Measurements from ENCODE around the gene SLC22A23. TPM values are rescaled to one million over a fixed set of nuclear protein-coding genes. Genes with fewer than 3 reads are reported as not detected.

SLC22A23 gene
- polyA plus RNA-seq, 6 donors from 2014 or later = 0.43 to 0.61 (median 0.52) TPM; not detected in 2

GRCh38 chr6:3355011-3355357 is 101.9 kb downstream of the SLC22A23 start:
- no peak for DNase-seq
- no peaks in the 10 kb centered on the region for H3K36me3 Mint-ChIP-seq
- H3K9me3 Mint-ChIP-seq = no peaks in the 10 kb centered on the region
- no peak for ATAC-seq (ENCODE audit: low read depth in 2 of 2)
- H3K4me3 Mint-ChIP-seq = peak overlapping the region in 7 of 8 donors; percentile 32 to 97 (median 80)
- peaks cover 28 to 58% (median 32%) of the 10 kb centered on the region in 3 donors for H3K4me1 Mint-ChIP-seq
- peak overlapping the region; percentile 28 to 97 (median 92) for H3K27ac Mint-ChIP-seq
- H3K27me3 Mint-ChIP-seq = peaks cover 0 to 7% (median 0%) of the 10 kb centered on the region in 3 donors

- Mint-ChIP-seq H3K4me1 (peaks cover 34 to 58% (median 37%) of the 10 kb centered on the region in 3 donors), H3K36me3 (no peaks in the 10 kb centered on the region), H3K4me3 (peak overlapping the region in 2 of 8 donors; percentile 30 to 86), H3K27ac (peak overlapping the region in 1 of 6 donors; percentile 35), H3K9me3 (no peaks in the 10 kb centered on the region), H3K27me3 (peaks cover 7 to 8% (median 8%) of the 10 kb centered on the region in 3 donors)
- ATAC-seq (ENCODE audit: low read depth in 2 of 2) (no peak), DNase-seq (no peak)
These were observed 102.9 kb downstream of the SLC22A23 start for GRCh38 chr6:3353939-3354338.

GRCh38 chr6:3353213-3353903 is 103.5 kb downstream of the SLC22A23 start:
- DNase-seq (no peak), ATAC-seq (ENCODE audit: low read depth in 2 of 2) (no peak)
- Mint-ChIP-seq H3K9me3 (no peaks in the 10 kb centered on the region), H3K27me3 (peaks cover 7 to 14% (median 13%) of the 10 kb centered on the region in 3 donors), H3K36me3 (no peaks in the 10 kb centered on the region), H3K4me1 (peaks cover 34 to 57% (median 37%) of the 10 kb centered on the region in 3 donors), H3K27ac (peak overlapping the region in 1 of 6 donors; percentile 3), H3K4me3 (peak overlapping the region in 2 of 8 donors; percentile 30 to 86)

- H3K4me1 Mint-ChIP-seq = peaks cover 34 to 51% (median 35%) of the 10 kb centered on the region in 3 donors
- DNase-seq = no peak
- no peak overlapping the region for H3K4me3 Mint-ChIP-seq
- H3K27ac Mint-ChIP-seq = peak overlapping the region in 1 of 6 donors; percentile 1
- no peaks in the 10 kb centered on the region for H3K36me3 Mint-ChIP-seq
- H3K9me3 Mint-ChIP-seq = no peaks in the 10 kb centered on the region
- H3K27me3 Mint-ChIP-seq = peaks cover 7 to 21% (median 15%) of the 10 kb centered on the region in 3 donors
- ATAC-seq (ENCODE audit: low read depth in 2 of 2) = no peak
These were observed 104.2 kb downstream of the SLC22A23 start for GRCh38 chr6:3352678-3353077.

- Mint-ChIP-seq H3K27ac (peak overlapping the region in 2 of 6 donors; percentile 1 to 29), H3K4me1 (peaks cover 33 to 46% (median 34%) of the 10 kb centered on the region in 3 donors), H3K4me3 (peak overlapping the region in 2 of 8 donors; percentile 4 to 64), H3K9me3 (no peaks in the 10 kb centered on the region), H3K36me3 (no peaks in the 10 kb centered on the region), H3K27me3 (peaks cover 7 to 28% (median 15%) of the 10 kb centered on the region in 3 donors)
- no peak for DNase-seq
- ATAC-seq (ENCODE audit: low read depth in 2 of 2) = no peak
These were observed 104.9 kb downstream of the SLC22A23 start for GRCh38 chr6:3351829-3352524.

GRCh38 chr6:3351105-3351676 is 105.7 kb downstream of the SLC22A23 start:
- DNase-seq = no peak
- no peak overlapping the region for H3K27ac Mint-ChIP-seq
- no peaks in the 10 kb centered on the region for H3K36me3 Mint-ChIP-seq
- H3K4me1 Mint-ChIP-seq = peaks cover 28 to 42% (median 31%) of the 10 kb centered on the region in 3 donors
- H3K9me3 Mint-ChIP-seq = no peaks in the 10 kb centered on the region
- peak overlapping the region in 1 of 8 donors; percentile 64 for H3K4me3 Mint-ChIP-seq
- no peak for ATAC-seq (ENCODE audit: low read depth in 2 of 2)
- peaks cover 7 to 29% (median 15%) of the 10 kb centered on the region in 3 donors for H3K27me3 Mint-ChIP-seq

GRCh38 chr6:3350252-3350796 is 106.5 kb downstream of the SLC22A23 start:
- ATAC-seq (ENCODE audit: low read depth in 2 of 2) (no peak), DNase-seq (no peak)
- peaks cover 4 to 29% (median 15%) of the 10 kb centered on the region in 3 donors for H3K27me3 Mint-ChIP-seq
- H3K4me1 Mint-ChIP-seq = peaks cover 24 to 42% (median 31%) of the 10 kb centered on the region in 3 donors
- H3K27ac Mint-ChIP-seq = no peak overlapping the region
- no peaks in the 10 kb centered on the region for H3K9me3 Mint-ChIP-seq
- H3K36me3 Mint-ChIP-seq = no peaks in the 10 kb centered on the region
- no peak overlapping the region for H3K4me3 Mint-ChIP-seq

- Mint-ChIP-seq H3K9me3 (no peaks in the 10 kb centered on the region), H3K27ac (peak overlapping the region in 1 of 6 donors; percentile 21), H3K36me3 (no peaks in the 10 kb centered on the region), H3K4me1 (peaks cover 19 to 35% (median 27%) of the 10 kb centered on the region in 3 donors), H3K27me3 (peaks cover 4 to 29% (median 15%) of the 10 kb centered on the region in 3 donors), H3K4me3 (no peak overlapping the region)
- no peak for DNase-seq
- ATAC-seq (ENCODE audit: low read depth in 2 of 2) = no peak
These were observed 107.2 kb downstream of the SLC22A23 start for GRCh38 chr6:3349388-3350251.

- Mint-ChIP-seq H3K9me3 (no peaks in the 10 kb centered on the region), H3K4me1 (peaks cover 19 to 30% (median 23%) of the 10 kb centered on the region in 3 donors), H3K27ac (no peak overlapping the region), H3K27me3 (peaks cover 4 to 29% (median 15%) of the 10 kb centered on the region in 3 donors), H3K4me3 (no peak overlapping the region), H3K36me3 (no peaks in the 10 kb centered on the region)
- ATAC-seq (ENCODE audit: low read depth in 2 of 2) (no peak), DNase-seq (no peak)
These were observed 108.0 kb downstream of the SLC22A23 start for GRCh38 chr6:3348821-3349220.

GRCh38 chr6:3347826-3348225 is 109.0 kb downstream of the SLC22A23 start:
- H3K36me3 Mint-ChIP-seq = no peaks in the 10 kb centered on the region
- H3K27me3 Mint-ChIP-seq = peaks cover 4 to 32% (median 15%) of the 10 kb centered on the region in 3 donors
- no peak overlapping the region for H3K27ac Mint-ChIP-seq
- DNase-seq = no peak
- peaks cover 19 to 20% (median 20%) of the 10 kb centered on the region in 3 donors for H3K4me1 Mint-ChIP-seq
- H3K4me3 Mint-ChIP-seq = no peak overlapping the region
- H3K9me3 Mint-ChIP-seq = no peaks in the 10 kb centered on the region
- ATAC-seq (ENCODE audit: low read depth in 2 of 2) = no peak

- Mint-ChIP-seq H3K27ac (peak overlapping the region in 2 of 6 donors; percentile 6 to 36), H3K27me3 (peaks cover 3 to 37% (median 15%) of the 10 kb centered on the region in 3 donors), H3K4me1 (peaks cover 16 to 18% (median 16%) of the 10 kb centered on the region in 3 donors), H3K36me3 (no peaks in the 10 kb centered on the region), H3K9me3 (no peaks in the 10 kb centered on the region), H3K4me3 (no peak overlapping the region)
- no peak for DNase-seq
- ATAC-seq (ENCODE audit: low read depth in 2 of 2) = no peak
These were observed 109.6 kb downstream of the SLC22A23 start for GRCh38 chr6:3347247-3347646.

- Mint-ChIP-seq H3K27me3 (peaks cover 0 to 40% (median 15%) of the 10 kb centered on the region in 3 donors), H3K9me3 (no peaks in the 10 kb centered on the region), H3K4me1 (peaks cover 13 to 16% (median 15%) of the 10 kb centered on the region in 3 donors), H3K27ac (no peak overlapping the region), H3K4me3 (no peak overlapping the region), H3K36me3 (no peaks in the 10 kb centered on the region)
- ATAC-seq (ENCODE audit: low read depth in 2 of 2) = no peak
- no peak for DNase-seq
These were observed 110.4 kb downstream of the SLC22A23 start for GRCh38 chr6:3346476-3346875.

Data from naive B cell (primary cell).